Prostate gland (tissue), 2 donors: ENCODE measurements around the gene TATDN3. TPM values are rescaled to one million over a fixed set of nuclear protein-coding genes. Genes with fewer than 3 reads are reported as not detected.

ENCODE experiments used
- DNase-seq: peaks from one replicate; pipeline ENCODE4 v3.0.0-alpha.2; 2019; ENCODE audit warnings: low spot score
- H3K27ac ChIP-seq, 2 donors: fragments of 200-600 bp; sonication (generic); 2 replicates each; pipeline ENCODE4 v1.5.1; 2017 to 2019
- H3K27me3 ChIP-seq: fragments of 200-600 bp; sonication (generic); replicated peaks from 2 replicates; pipeline ENCODE4 v1.5.1; 2019; ENCODE audit not compliant: insufficient read depth
- H3K36me3 ChIP-seq, 2 donors: fragments of 200-600 bp; sonication (generic); 1 replicate in 1 of 2; 2 replicates in 1 of 2; pipeline versions ENCODE4 v1.5.1 to v1.8.1; 2017 to 2019
- H3K4me1 ChIP-seq: fragments of 200-600 bp; sonication (generic); replicated peaks from 2 replicates; pipeline ENCODE4 v1.5.1; 2019
- H3K4me3 ChIP-seq, 2 donors: fragments of 200-600 bp; sonication (generic); 2 replicates each; pipeline ENCODE4 v1.5.1; 2017 to 2019
- H3K9me3 ChIP-seq: fragments of 200-600 bp; sonication (generic); 2 replicates; pipeline ENCODE4 v1.5.1; 2017
- POLR2A ChIP-seq: fragments of 450-650 bp; IDR thresholded peaks from one replicate; pipeline ENCODE4 v1.6.1; 2016; ENCODE audit warnings: antibody characterized with exemption, mild to moderate bottlenecking
- POLR2AphosphoS5 ChIP-seq: sonication (generic); formaldehyde crosslinking; IDR thresholded peaks from one replicate; pipeline ENCODE4 v1.6.1; 2017; ENCODE audit warnings: antibody characterized with exemption
- WGBS: methylation state at CpG from one replicate; pipeline ENCODE4 v1.1.5; 2018; 5-methylcytosine and 5-hydroxymethylcytosine counted together
- intact Hi-C: fragments of 100-400 bp; cut with DNase I; formaldehyde crosslinking; loops from one replicate; pipeline ENCODE4 v1.14.2; 2022
- total RNA-seq, 2 donors: library from RNA; depleted of rRNA; stranded (reverse); fragments of >200 nt; gene quantifications; one replicate each; pipeline ENCODE4 v1.1.0, GENCODE V29; 2016
- TF ChIP-seq, protein P1 (sequence below), 4 experiments: fragments of 200-600 bp in 2 of 4; fragments of 450-650 bp in 2 of 4; sonication (generic) in 2 of 4; IDR thresholded peaks; 1 replicate in 3 of 4; 2 replicates in 1 of 4; pipeline ENCODE4 v1.5.1; 2016 to 2019; ENCODE audit warnings: antibody characterized with exemption in 4 of 4, mild to moderate bottlenecking in 2 of 4, moderate library complexity in 2 of 4

Gene TATDN3
- 10 to 100 TPM in 1 of 2 donors, 1 to 10 TPM in 1; 9.0 to 10.2 TPM for total RNA-seq

- H3K4me3 ChIP-seq: peak within 1 kb of the TSS; percentile 81 to 84
- no peaks in the 10 kb centered on the region for H3K36me3 ChIP-seq
- peak; percentile 78 for DNase-seq
- no peaks in the 10 kb centered on the region for H3K9me3 ChIP-seq
- H3K27me3 ChIP-seq: no peaks in the 10 kb centered on the region
- intact Hi-C loops: no loop called here
- H3K27ac ChIP-seq: peak within 1 kb of the TSS; percentile 86 to 97
- TF ChIP-seq POLR2AphosphoS5 (peak; percentile 90), POLR2A (peak; percentile 64)
- TF ChIP-seq, protein P1, sequence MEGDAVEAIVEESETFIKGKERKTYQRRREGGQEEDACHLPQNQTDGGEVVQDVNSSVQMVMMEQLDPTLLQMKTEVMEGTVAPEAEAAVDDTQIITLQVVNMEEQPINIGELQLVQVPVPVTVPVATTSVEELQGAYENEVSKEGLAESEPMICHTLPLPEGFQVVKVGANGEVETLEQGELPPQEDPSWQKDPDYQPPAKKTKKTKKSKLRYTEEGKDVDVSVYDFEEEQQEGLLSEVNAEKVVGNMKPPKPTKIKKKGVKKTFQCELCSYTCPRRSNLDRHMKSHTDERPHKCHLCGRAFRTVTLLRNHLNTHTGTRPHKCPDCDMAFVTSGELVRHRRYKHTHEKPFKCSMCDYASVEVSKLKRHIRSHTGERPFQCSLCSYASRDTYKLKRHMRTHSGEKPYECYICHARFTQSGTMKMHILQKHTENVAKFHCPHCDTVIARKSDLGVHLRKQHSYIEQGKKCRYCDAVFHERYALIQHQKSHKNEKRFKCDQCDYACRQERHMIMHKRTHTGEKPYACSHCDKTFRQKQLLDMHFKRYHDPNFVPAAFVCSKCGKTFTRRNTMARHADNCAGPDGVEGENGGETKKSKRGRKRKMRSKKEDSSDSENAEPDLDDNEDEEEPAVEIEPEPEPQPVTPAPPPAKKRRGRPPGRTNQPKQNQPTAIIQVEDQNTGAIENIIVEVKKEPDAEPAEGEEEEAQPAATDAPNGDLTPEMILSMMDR (IDR thresholded peaks at IDR 0.05): peak in 1 of 4 experiments; percentile 35
- no peaks in the 10 kb centered on the region for H3K4me1 ChIP-seq
- under 1% methylated on average over 45 of the region's 46 CpGs for WGBS
Observed at GRCh38 chr1:212791676-212792395, at the start of gene TATDN3, which contains the start of gene NSL1. TATDN3 (plus strand) TSS chr1:212791894; CDS start chr1:212791922, 28 bp downstream. NSL1 (minus strand) TSS chr1:212791777; CDS start chr1:212791763, 14 bp downstream.

DNA sequence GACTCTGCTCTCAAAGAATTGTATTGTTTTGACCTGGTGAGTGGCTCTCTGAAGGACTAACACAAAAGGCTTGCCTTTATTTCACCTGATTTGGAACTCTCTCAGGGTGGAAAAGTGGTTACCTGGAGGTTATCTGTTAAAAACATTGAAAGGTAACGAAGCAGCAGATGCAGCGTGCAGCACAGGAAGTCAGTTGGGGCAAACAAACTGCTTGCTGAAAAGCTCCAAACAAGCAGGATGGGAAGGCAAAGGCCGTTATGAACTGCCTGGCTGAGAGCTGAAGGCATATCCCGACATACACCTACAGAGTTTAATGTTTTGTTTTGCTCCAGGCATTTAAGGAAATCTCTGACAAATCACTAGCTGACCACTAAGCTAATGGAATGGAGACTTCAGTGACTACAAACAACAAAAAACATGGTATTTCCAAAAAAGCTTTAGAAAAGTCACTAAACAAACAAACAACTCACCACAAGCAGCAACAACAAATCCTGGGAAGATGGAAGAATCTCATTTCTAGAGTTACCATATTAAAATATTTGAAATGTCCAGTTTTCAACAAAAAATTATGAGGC lies 47.7 kb upstream of the TATDN3 start:
- 90% methylated on average over 4 of the region's 4 CpGs for WGBS
- Histone ChIP-seq H3K27me3 (no peaks in the 10 kb centered on the region), H3K4me1 (no peaks in the 10 kb centered on the region), H3K4me3 (no peak overlapping the region), H3K9me3 (no peaks in the 10 kb centered on the region), H3K27ac (no peak overlapping the region), H3K36me3 (no peaks in the 10 kb centered on the region)
- intact Hi-C loops: no loop called here
- TF ChIP-seq POLR2AphosphoS5: no peak
- TF ChIP-seq, protein P1 (IDR thresholded peaks at IDR 0.05): no peak
- no peak for TF ChIP-seq POLR2A
- DNase-seq: no peak

- Histone ChIP-seq H3K36me3 (no peaks in the 10 kb centered on the region), H3K27me3 (no peaks in the 10 kb centered on the region), H3K27ac (no peak overlapping the region), H3K9me3 (no peaks in the 10 kb centered on the region), H3K4me1 (no peaks in the 10 kb centered on the region), H3K4me3 (no peak overlapping the region)
- TF ChIP-seq POLR2A: no peak
- TF ChIP-seq, protein P1 (IDR thresholded peaks at IDR 0.05): no peak
- TF ChIP-seq POLR2AphosphoS5: no peak
- intact Hi-C loops: no loop called here
- no peak for DNase-seq
Observed at GRCh38 chr1:212745303-212745702, 46.4 kb upstream of the TATDN3 start.

- H3K4me3 ChIP-seq: no peak overlapping the region
- H3K9me3 ChIP-seq: no peaks in the 10 kb centered on the region
- TF ChIP-seq, protein P1 (IDR thresholded peaks at IDR 0.05): no peak
- TF ChIP-seq POLR2A (no peak), POLR2AphosphoS5 (no peak)
- intact Hi-C loops: no loop called here
- no peak overlapping the region for H3K27ac ChIP-seq
- no peaks in the 10 kb centered on the region for H3K4me1 ChIP-seq
- H3K36me3 ChIP-seq: no peaks in the 10 kb centered on the region
- no peak for DNase-seq
- whole genome bisulfite sequencing: 96% methylated on average over 3 of the region's 3 CpGs
- no peaks in the 10 kb centered on the region for H3K27me3 ChIP-seq
Observed at GRCh38 chr1:212746546-212746945, 45.1 kb upstream of the TATDN3 start.
